ENCODE data around the gene SPECC1. TPM values are rescaled to one million over a fixed set of nuclear protein-coding genes. Genes with fewer than 3 reads are reported as not detected.

Gene SPECC1
- total and polyA plus RNA-seq, 2 donors (not counting 1 experiment from before 2014, with no cell fraction given): 13.4 to 30.9 TPM

DNA sequence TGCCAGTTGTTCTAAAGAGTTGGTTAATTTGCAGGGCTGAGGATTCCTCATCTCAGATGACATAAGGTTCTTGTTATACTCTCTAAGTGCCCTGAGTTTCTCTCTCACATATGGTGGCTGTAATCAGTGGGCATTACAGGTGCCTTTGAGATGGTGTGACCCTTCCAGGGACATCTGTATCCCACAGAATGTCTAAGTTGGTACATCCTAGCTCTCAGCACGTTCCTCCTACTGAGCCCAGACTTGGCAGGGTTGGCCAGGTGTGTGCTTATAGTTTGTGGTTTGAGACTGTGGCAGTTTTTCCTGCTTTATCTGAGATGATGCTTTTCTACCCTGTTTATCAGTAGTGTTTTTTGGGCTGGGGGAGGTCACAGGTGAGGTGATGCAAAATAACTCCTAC lies 36.3 kb downstream of the SPECC1 start:
- Histone ChIP-seq H3K9ac (ENCODE audit: insufficient read depth, low read length) (no peak overlapping the region), H3K4me3 (replicated peaks in 1 of 4; ENCODE audit: control extremely low read depth in 1 of 4, insufficient read depth in 1 of 4, low read depth in 3 of 4, low read length in 4 of 4) (no peak overlapping the region), H3K36me3 (ENCODE audit: control insufficient read depth, insufficient read depth, low read length) (no peaks in the 10 kb centered on the region), H3K27me3 (ENCODE audit: control insufficient read depth, insufficient read depth, low read length) (peaks cover 3% of the 10 kb centered on the region), H3K27ac (ENCODE audit: insufficient read depth, low read length) (no peak overlapping the region), H3K4me2 (ENCODE audit: extremely low read depth, insufficient read depth, low read length) (no peak overlapping the region), H3K9me3 (ENCODE audit: control insufficient read depth, insufficient read depth, low read depth, low read length) (no peaks in the 10 kb centered on the region), H2AFZ (ENCODE audit: low read length) (no peak overlapping the region), H3K79me2 (ENCODE audit: control insufficient read depth, insufficient read depth, low read length) (no peaks in the 10 kb centered on the region), H3K4me1 (ENCODE audit: control insufficient read depth, extremely low read depth, insufficient read depth, low read length) (no peaks in the 10 kb centered on the region), H4K20me1 (ENCODE audit: control insufficient read depth, extremely low read depth, insufficient read depth, low read length) (no peaks in the 10 kb centered on the region)
- DNase-seq (ENCODE audit: low read depth in 2 of 2): no peak
- TF ChIP-seq, protein P1, sequence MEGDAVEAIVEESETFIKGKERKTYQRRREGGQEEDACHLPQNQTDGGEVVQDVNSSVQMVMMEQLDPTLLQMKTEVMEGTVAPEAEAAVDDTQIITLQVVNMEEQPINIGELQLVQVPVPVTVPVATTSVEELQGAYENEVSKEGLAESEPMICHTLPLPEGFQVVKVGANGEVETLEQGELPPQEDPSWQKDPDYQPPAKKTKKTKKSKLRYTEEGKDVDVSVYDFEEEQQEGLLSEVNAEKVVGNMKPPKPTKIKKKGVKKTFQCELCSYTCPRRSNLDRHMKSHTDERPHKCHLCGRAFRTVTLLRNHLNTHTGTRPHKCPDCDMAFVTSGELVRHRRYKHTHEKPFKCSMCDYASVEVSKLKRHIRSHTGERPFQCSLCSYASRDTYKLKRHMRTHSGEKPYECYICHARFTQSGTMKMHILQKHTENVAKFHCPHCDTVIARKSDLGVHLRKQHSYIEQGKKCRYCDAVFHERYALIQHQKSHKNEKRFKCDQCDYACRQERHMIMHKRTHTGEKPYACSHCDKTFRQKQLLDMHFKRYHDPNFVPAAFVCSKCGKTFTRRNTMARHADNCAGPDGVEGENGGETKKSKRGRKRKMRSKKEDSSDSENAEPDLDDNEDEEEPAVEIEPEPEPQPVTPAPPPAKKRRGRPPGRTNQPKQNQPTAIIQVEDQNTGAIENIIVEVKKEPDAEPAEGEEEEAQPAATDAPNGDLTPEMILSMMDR (conservative IDR thresholded peaks at IDR 0.05 in 1 of 2, IDR thresholded peaks at IDR 0.05 in 1 of 2; ENCODE audit: low read depth in 1 of 2, low read length in 2 of 2): no peak
- no peak for TF ChIP-seq EZH2 (IDR thresholded peaks at IDR 0.05; ENCODE audit: low read length, missing control alignments)

DNA sequence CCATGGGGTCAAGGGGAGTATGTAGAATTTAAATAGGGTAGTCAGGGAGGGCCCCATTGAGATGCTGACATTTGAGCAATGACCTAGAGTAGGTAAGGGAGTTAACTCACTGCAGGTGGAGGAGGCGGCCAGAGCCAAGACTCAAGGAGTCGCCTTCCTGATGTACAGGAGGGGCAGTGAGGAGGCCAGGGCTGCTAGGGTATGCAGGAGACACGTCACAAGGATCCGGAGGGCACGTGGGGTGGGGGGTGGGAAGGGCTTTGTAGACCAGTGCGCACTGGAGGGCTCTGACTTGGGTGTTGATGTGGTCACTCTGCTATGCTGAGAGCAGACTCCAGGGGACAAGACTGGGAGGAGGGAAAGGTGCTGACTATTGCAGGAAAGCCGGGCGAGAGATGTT lies 37.5 kb downstream of the SPECC1 start:
- H3K4me2 ChIP-seq (ENCODE audit: extremely low read depth, insufficient read depth, low read length): no peak overlapping the region
- H4K20me1 ChIP-seq (ENCODE audit: control insufficient read depth, extremely low read depth, insufficient read depth, low read length): no peaks in the 10 kb centered on the region
- no peaks in the 10 kb centered on the region for H3K9me3 ChIP-seq (ENCODE audit: control insufficient read depth, insufficient read depth, low read depth, low read length)
- DNase-seq (ENCODE audit: low read depth in 2 of 2): no peak
- no peaks in the 10 kb centered on the region for H3K4me1 ChIP-seq (ENCODE audit: control insufficient read depth, extremely low read depth, insufficient read depth, low read length)
- H3K9ac ChIP-seq (ENCODE audit: insufficient read depth, low read length): no peak overlapping the region
- H3K27ac ChIP-seq (ENCODE audit: insufficient read depth, low read length): no peak overlapping the region
- H2AFZ ChIP-seq (ENCODE audit: low read length): no peak overlapping the region
- no peak overlapping the region for H3K4me3 ChIP-seq (replicated peaks in 1 of 4; ENCODE audit: control extremely low read depth in 1 of 4, insufficient read depth in 1 of 4, low read depth in 3 of 4, low read length in 4 of 4)
- no peak for TF ChIP-seq EZH2 (IDR thresholded peaks at IDR 0.05; ENCODE audit: low read length, missing control alignments)
- TF ChIP-seq, protein P1 (conservative IDR thresholded peaks at IDR 0.05 in 1 of 2, IDR thresholded peaks at IDR 0.05 in 1 of 2; ENCODE audit: low read depth in 1 of 2, low read length in 2 of 2): no peak
- no peaks in the 10 kb centered on the region for H3K36me3 ChIP-seq (ENCODE audit: control insufficient read depth, insufficient read depth, low read length)
- H3K79me2 ChIP-seq (ENCODE audit: control insufficient read depth, insufficient read depth, low read length): no peaks in the 10 kb centered on the region
- peaks cover 3% of the 10 kb centered on the region for H3K27me3 ChIP-seq (ENCODE audit: control insufficient read depth, insufficient read depth, low read length)

DNA sequence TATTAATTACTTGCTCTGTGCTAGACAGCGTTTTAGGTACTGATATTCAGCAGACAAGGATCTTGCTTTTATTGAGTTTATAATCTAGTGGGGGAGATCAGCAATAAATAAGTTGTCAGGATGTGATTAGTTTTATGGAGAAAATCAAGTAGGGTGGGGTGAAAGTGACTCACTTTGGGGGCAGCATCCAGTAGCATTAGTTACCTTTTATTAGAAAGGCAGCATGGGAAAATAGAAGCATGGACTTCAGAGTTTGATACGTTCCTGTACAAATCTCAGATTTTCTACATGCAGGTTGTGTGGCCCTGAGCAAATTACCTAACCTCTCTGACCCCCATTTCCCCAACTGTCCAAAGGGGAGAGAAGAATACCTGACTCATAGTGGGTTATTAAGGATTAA lies 42.5 kb downstream of the SPECC1 start:
- Histone ChIP-seq H3K27me3 (ENCODE audit: control insufficient read depth, insufficient read depth, low read length) (peaks cover 5% of the 10 kb centered on the region), H3K4me3 (replicated peaks in 1 of 4; ENCODE audit: control extremely low read depth in 1 of 4, insufficient read depth in 1 of 4, low read depth in 3 of 4, low read length in 4 of 4) (no peak overlapping the region), H3K79me2 (ENCODE audit: control insufficient read depth, insufficient read depth, low read length) (no peaks in the 10 kb centered on the region), H3K4me2 (ENCODE audit: extremely low read depth, insufficient read depth, low read length) (no peak overlapping the region), H2AFZ (ENCODE audit: low read length) (no peak overlapping the region), H3K9me3 (ENCODE audit: control insufficient read depth, insufficient read depth, low read depth, low read length) (no peaks in the 10 kb centered on the region), H4K20me1 (ENCODE audit: control insufficient read depth, extremely low read depth, insufficient read depth, low read length) (no peaks in the 10 kb centered on the region), H3K4me1 (ENCODE audit: control insufficient read depth, extremely low read depth, insufficient read depth, low read length) (no peaks in the 10 kb centered on the region), H3K36me3 (ENCODE audit: control insufficient read depth, insufficient read depth, low read length) (no peaks in the 10 kb centered on the region), H3K27ac (ENCODE audit: insufficient read depth, low read length) (no peak overlapping the region), H3K9ac (ENCODE audit: insufficient read depth, low read length) (no peak overlapping the region)
- TF ChIP-seq, protein P1 (conservative IDR thresholded peaks at IDR 0.05 in 1 of 2, IDR thresholded peaks at IDR 0.05 in 1 of 2; ENCODE audit: low read depth in 1 of 2, low read length in 2 of 2): no peak
- DNase-seq (ENCODE audit: low read depth in 2 of 2): no peak

All from fibroblast of lung (primary cell).